Stimulated activated CD8-positive, alpha-beta memory T cell treated with anti-CD3 and anti-CD28 coated beads, Interleukin-7, amount 100 ng/mL, for 4 hours (primary cell): ENCODE measurements around the gene BASP1.
"Not testable (repeated sequence)": the region's sequence is repeated elsewhere in the genome, so short reads cannot be mapped to it uniquely, and the experiment has no call there.

ENCODE experiments used
- DNase-seq, 2 donors: peaks; one replicate each; pipeline ENCODE4 v3.0.0-alpha.2; 2020; ENCODE audit warnings: low read depth in 2 of 2

BASP1 gene

GRCh38 chr5:17288570-17288969, 71.1 kb downstream of the BASP1 start:
- DNase-seq: no peak

GRCh38 chr5:17289681-17290539, 72.5 kb downstream of the BASP1 start:
- no peak for DNase-seq

DNA sequence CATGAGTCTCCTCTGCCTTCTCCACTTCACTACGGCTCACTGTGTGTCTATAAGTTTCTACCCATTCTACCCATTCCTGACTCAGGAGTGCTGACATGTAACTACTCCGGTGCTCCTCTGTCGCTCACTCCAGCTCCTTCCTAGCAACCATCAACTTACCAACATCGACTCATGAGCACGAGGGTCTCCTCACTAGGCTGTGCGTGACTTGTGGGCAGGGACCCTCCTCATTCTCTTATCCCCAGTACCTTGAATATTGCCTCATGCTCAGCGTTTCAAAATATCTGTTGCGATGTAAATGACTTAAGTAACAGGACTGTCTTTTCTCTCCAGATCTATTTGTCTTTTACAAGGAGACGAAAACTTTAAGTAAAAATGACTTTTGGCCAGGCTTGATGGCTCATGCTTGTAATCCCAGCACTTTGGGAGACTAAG, 73.1 kb downstream of the BASP1 start:
- no peak for DNase-seq

DNA sequence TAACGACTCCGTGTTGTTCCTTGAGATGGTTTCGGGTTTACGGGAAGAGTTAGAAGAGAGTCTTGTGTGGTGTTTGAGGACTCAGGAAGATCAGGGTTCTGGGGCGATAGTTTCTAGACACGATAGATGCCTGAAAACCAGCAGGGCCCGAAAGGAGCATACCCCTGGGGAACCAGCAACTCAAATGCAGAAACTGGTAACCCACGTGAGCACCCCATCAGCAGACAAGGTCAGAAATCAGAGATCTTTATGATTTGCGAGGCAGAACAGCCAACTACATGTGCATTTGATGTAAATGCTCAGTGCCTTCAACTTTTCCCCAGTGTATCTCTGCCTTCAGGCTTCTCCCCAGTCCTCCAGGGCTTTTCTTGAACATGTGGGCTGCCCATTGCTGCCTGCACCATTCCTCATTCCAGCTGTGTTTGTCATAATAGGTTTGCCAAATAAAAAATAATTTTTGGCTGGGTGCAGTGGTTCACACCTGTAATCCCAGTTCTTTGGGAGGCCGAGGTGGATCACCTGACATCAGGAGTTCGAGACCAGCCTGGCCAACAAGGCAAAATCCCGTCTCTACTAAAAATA, 75.1 kb downstream of the BASP1 start:
- DNase-seq: no peak

GRCh38 chr5:17294639-17295311, 77.3 kb downstream of the BASP1 start:
- DNase-seq: no peak

DNA sequence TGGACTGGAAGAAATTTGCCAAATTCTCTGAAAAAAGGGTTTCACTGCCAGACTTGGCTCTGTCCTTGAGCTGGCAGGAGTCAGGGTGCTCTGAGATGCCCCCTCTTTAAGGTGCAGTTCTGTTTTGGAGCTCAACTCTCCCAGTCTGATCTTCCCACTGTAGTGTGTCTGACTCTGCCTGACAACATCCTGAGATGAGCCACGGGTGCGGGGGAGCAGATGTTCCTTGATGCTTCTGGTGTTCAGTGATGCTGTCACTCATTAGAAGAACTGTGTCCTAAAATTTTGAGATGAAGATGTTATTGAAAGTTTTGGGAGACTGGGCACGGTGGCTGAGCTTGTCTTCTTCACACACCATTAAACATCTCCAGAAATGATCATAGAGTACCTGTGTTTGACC, 78.2 kb downstream of the BASP1 start:
- DNase-seq: no peak

GRCh38 chr5:17302106-17302505, 84.7 kb downstream of the BASP1 start:
- no peak for DNase-seq

DNA sequence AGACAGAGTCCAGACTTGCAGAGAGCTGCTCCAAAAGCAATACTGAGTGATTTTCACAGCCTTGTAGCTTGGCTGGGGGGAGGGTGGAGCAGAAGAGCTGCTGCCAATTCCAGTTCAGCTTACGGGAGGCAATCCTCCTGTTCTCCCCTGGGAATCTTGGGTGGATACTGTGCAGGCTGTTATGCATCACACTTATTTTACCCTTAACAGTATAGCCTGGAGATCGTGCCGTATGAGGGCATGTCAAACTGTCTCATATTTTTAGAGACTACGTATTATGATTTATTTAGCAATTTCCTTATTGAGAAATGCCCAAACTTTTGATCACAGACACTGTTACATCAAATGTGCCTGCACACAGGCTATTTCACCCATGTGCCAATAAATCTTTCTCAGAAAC, 85.2 kb downstream of the BASP1 start:
- DNase-seq: no peak

GRCh38 chr5:17304282-17304681, 86.9 kb downstream of the BASP1 start:
- DNase-seq: no peak

GRCh38 chr5:17305017-17305416, 87.6 kb downstream of the BASP1 start:
- DNase-seq: no peak

- DNase-seq: no peak
Observed at GRCh38 chr5:17305964-17306725, 88.7 kb downstream of the BASP1 start.

DNA sequence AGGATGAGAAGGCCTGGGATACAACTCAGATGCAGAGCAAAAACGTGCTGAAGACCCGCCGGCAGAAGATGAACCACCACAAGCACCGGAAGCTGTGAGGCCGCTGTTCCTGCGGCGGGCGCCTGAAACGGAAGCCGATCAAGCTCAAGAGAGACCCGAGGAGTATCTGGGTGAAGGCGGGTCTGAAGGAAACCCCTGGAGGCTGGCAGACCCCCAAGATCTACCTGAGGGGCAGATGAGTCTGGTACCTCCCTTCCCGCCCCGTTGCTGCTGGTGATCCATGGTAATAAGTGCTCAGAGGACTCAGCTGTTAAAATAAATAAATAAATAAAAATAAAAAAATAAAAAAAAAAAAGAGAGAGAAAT, 89.3 kb downstream of the BASP1 start:
- no peak for DNase-seq

GRCh38 chr5:17307440-17307839, 90.0 kb downstream of the BASP1 start:
- DNase-seq: not testable (repeated sequence)

GRCh38 chr5:17308326-17309065, 91.1 kb downstream of the BASP1 start:
- no peak for DNase-seq

DNA sequence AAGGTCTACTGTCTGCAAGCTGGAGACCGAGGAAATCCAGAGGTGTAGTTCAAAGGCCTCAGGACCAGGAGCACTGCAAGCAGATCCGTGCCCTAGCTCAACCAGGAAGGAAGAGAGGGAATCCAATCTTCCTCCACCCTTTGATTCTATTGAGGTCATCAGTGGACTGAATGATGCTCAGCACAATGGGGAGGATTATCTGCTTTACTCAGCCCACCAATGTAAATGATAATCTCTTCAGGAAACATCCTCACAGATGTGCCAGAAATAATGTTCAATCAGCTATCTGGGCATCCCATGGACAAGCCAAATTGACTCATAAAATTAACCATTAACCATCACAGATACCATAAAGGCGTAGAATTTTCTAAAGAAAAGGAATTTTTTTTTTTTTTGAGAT, 92.0 kb downstream of the BASP1 start:
- no peak for DNase-seq

DNA sequence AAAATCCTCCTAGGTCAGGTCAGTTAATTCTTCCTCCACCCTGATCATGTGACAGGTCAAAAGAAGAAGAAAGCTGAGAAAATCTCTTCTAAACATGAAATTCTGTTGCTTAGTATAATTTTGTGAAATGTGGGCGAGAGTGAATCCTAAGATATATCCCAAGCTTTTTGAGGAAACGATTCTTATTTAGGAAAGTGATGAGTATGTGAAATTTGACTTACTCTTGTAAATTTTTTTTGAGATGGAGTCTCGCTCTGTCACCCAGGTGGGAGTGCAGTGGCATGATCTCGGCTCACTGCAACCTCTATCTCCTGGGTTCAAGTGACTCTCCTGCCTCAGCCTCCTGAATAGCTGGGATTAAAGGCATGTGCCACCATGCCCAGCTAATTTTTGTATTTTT, 93.1 kb downstream of the BASP1 start:
- DNase-seq: not testable (repeated sequence)

DNA sequence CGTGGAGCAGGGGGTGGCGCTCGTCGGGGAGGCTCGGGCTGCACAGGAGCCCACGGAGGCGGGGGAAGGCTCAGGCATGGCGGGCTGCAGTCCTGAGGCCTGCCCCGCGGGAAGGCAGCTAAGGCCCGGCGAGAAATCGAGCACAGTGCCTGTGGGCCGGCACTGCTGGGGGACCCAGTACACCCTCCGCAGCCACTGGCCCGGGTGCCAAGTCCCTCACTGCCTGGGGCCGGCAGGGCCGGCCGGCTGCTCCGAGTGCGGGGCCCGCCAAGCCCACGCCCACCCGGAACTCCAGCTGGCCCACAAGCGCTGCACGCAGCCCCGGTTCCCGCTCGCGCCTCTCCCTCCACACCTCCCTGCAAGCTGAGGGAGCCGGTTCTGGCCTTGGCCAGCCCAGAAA, 94.4 kb downstream of the BASP1 start:
- DNase-seq: not testable (repeated sequence)

DNA sequence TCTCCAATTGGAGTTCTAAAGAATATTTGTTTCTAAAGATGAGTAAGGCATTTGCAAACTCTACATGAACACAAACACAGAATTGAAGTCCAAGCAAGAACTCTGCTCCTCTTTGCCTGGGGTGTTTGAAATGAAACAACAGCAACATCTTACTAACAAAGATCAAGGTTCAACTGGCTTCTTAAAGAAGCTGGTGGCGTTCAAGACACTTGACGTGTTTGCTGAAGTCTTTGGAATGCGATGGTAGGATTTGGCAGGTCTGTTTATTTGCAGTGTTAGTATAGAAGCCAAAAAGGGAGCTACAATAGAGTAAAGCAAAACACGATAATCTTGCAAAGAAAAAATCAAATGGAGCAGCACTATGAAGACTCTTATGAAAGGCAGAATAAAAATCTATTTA, 94.9 kb downstream of the BASP1 start:
- DNase-seq: no peak

DNA sequence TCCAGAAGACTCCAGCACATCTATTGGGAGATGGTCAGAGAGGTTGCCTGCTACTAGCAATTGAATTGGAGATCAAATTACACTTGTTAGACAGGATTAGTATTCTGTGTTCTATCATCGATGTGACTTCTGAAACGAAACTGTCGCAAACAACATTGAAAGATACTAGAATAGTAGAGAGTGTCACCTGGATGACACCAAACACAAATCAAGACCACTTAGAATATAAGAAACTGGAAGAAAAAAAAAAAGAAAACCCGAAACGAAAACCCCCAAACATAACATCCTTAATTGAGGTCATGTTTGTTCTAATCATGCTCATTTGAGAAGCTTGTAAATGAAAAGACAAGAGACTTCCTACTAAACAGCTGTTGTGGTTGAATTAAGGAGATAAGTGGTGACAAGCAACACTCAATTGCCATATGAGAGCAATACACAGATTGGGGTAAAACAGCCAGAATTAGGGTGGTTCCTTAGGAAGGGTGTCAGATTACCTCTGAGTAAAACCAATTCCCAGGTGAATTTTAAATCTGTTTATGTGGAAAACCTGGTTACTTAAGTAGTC, 97.6 kb downstream of the BASP1 start:
- no peak for DNase-seq

GRCh38 chr5:17315710-17316221, 98.3 kb downstream of the BASP1 start:
- no peak for DNase-seq

- DNase-seq: no peak
Observed at GRCh38 chr5:17316970-17317459, 99.6 kb downstream of the BASP1 start.
